SU-DHL-6 (cell line): ENCODE measurements around the gene ACE.

Experiments used
- H2AFZ ChIP-seq: fragments of 200-600 bp; sonication (generic); 2 replicates; pipeline ENCODE4 v1.6.1; 2014; ENCODE audit warnings: low read depth, mild to moderate bottlenecking, moderate library complexity, mixed read lengths, antibody characterized with exemption, low read length; ENCODE audit not compliant: severe bottlenecking
- H3F3A ChIP-seq: fragments of 200-600 bp; shearing (Covaris generic); 2 replicates; pipeline ENCODE4 v1.6.0; 2016; ENCODE audit warnings: antibody characterized with exemption, mild to moderate bottlenecking; ENCODE audit not compliant: insufficient read depth
- H3K27ac ChIP-seq: fragments of 200-600 bp; sonication (generic); 2 replicates; pipeline ENCODE4 v1.5.1; 2016; ENCODE audit warnings: low read depth, mild to moderate bottlenecking, low read length, moderate library complexity, mixed read lengths
- H3K27me3 ChIP-seq: fragments of 200-600 bp; sonication (generic), shearing (Covaris generic); 2 replicates; pipeline ENCODE4 v1.6.0; 2014; ENCODE audit warnings: mild to moderate bottlenecking, low read length
- H3K36me3 ChIP-seq: fragments of 200-600 bp; sonication (generic); 2 replicates; pipeline ENCODE4 v1.6.1; 2014; ENCODE audit warnings: mild to moderate bottlenecking, low read length, mixed read lengths
- H3K4me2 ChIP-seq: fragments of 300-600, 200-600 bp; shearing (Covaris generic), sonication (generic); 2 replicates; pipeline ENCODE4 v1.6.0; 2014; ENCODE audit warnings: low read length, low read depth, mild to moderate bottlenecking; ENCODE audit not compliant: poor library complexity, severe bottlenecking
- H3K4me3 ChIP-seq: fragments of 200-600 bp; sonication (generic); 2 replicates; pipeline ENCODE4 v1.5.1; 2014; ENCODE audit warnings: antibody characterized with exemption, low read length, mild to moderate bottlenecking, mixed read lengths; ENCODE audit not compliant: insufficient read depth, poor library complexity, severe bottlenecking
- H3K79me2 ChIP-seq: fragments of 200-600 bp; sonication (generic); 2 replicates; pipeline ENCODE4 v1.6.1; 2014; ENCODE audit warnings: mild to moderate bottlenecking, low read length, moderate library complexity; ENCODE audit not compliant: insufficient read depth
- H3K9ac ChIP-seq: fragments of 200-600 bp; sonication (generic); 2 replicates; pipeline ENCODE4 v1.7.0; 2014; ENCODE audit warnings: mild to moderate bottlenecking, low read length
- H3K9me2 ChIP-seq: fragments of 200-600 bp; sonication (generic); replicated peaks from 2 replicates; pipeline ENCODE4 v1.6.1; 2014; ENCODE audit warnings: low read length; ENCODE audit not compliant: insufficient read depth
- H3K9me3 ChIP-seq: fragments of 200-600 bp; sonication (generic); 2 replicates; pipeline ENCODE4 v1.6.1; 2014; ENCODE audit warnings: low read length, mixed read lengths; ENCODE audit not compliant: insufficient read depth
- H4K20me1 ChIP-seq: fragments of 200-600 bp; sonication (generic); 2 replicates; pipeline ENCODE4 v1.6.1; 2014; ENCODE audit warnings: low read depth, mild to moderate bottlenecking, antibody characterized with exemption, low read length, moderate library complexity, mixed read lengths
- CTCF ChIP-seq: fragments of 200-600 bp; sonication (generic); IDR thresholded peaks from one replicate; pipeline ENCODE4 v1.5.1; 2017; ENCODE audit warnings: antibody characterized with exemption, mild to moderate bottlenecking, low read length, moderate library complexity; ENCODE audit not compliant: insufficient read depth, poor library complexity, severe bottlenecking
- EZH2phosphoT487 ChIP-seq: fragments of 200-600 bp; sonication (generic), shearing (Covaris generic); conservative IDR thresholded peaks from 2 replicates; pipeline ENCODE4 v1.6.1; 2018; ENCODE audit warnings: mild to moderate bottlenecking, antibody characterized with exemption, low read length, moderate library complexity, mixed read lengths

Gene ACE

GRCh38 chr17:63437287-63438091, 39.4 kb upstream of the ACE start:
- H3K4me2 ChIP-seq, result no peak overlapping the region

GRCh38 chr17:63438092-63439051, 38.5 kb upstream of the ACE start:
- H3K9ac ChIP-seq, result no peak overlapping the region
- no peaks in the 10 kb centered on the region for H3K9me3 ChIP-seq
- no peak overlapping the region for H3K4me3 ChIP-seq
- H3K27ac ChIP-seq, result no peak overlapping the region
- no peaks in the 10 kb centered on the region for H3K36me3 ChIP-seq
- no peaks in the 10 kb centered on the region for H4K20me1 ChIP-seq
- no peaks in the 10 kb centered on the region for H3K27me3 ChIP-seq
- no peak overlapping the region for H3K4me2 ChIP-seq
- no peak for TF ChIP-seq EZH2phosphoT487
- TF ChIP-seq CTCF, result no peak
- no peaks in the 10 kb centered on the region for H3F3A ChIP-seq
- H3K9me2 ChIP-seq, result no peaks in the 10 kb centered on the region
- H2AFZ ChIP-seq, result no peak overlapping the region
- no peaks in the 10 kb centered on the region for H3K79me2 ChIP-seq

More at GRCh38 chr17:63437287-63438091, 39.4 kb upstream of the ACE start:
- Histone ChIP-seq H2AFZ (no peak overlapping the region), H3K9me3 (no peaks in the 10 kb centered on the region), H3K36me3 (no peaks in the 10 kb centered on the region), H3K9ac (no peak overlapping the region), H4K20me1 (no peaks in the 10 kb centered on the region), H3K27me3 (no peaks in the 10 kb centered on the region), H3K9me2 (no peaks in the 10 kb centered on the region), H3K79me2 (no peaks in the 10 kb centered on the region), H3K4me3 (no peak overlapping the region), H3K27ac (no peak overlapping the region), H3F3A (no peaks in the 10 kb centered on the region)
- TF ChIP-seq CTCF (no peak), EZH2phosphoT487 (no peak)

- Histone ChIP-seq H3K9ac (no peak overlapping the region), H3K27ac (no peak overlapping the region)
Measured at GRCh38 chr17:63439687-63440086, 37.2 kb upstream of the ACE start.

More at GRCh38 chr17:63439687-63440086, 37.2 kb upstream of the ACE start:
- Histone ChIP-seq H4K20me1 (no peaks in the 10 kb centered on the region), H3K9me2 (no peaks in the 10 kb centered on the region), H3K4me3 (no peak overlapping the region), H3K27me3 (no peaks in the 10 kb centered on the region), H3K79me2 (no peaks in the 10 kb centered on the region), H2AFZ (no peak overlapping the region), H3K36me3 (no peaks in the 10 kb centered on the region), H3F3A (no peaks in the 10 kb centered on the region), H3K4me2 (no peak overlapping the region), H3K9me3 (no peaks in the 10 kb centered on the region)
- TF ChIP-seq CTCF (no peak), EZH2phosphoT487 (no peak)
